ES-I3 (cell line): ENCODE data around the gene UPF2.

Experiments
- H3K36me3 ChIP-seq: 2 replicates; pipeline ENCODE4 v1.6.1; 2013; ENCODE audit warnings: mild to moderate bottlenecking, low read length, control low read depth, moderate library complexity; ENCODE audit not compliant: insufficient read depth
- H3K4me1 ChIP-seq: 2 replicates; pipeline ENCODE4 v1.6.1; 2013; ENCODE audit warnings: mild to moderate bottlenecking, control low read depth, low read length; ENCODE audit not compliant: insufficient read depth
- H3K9ac ChIP-seq: 2 replicates; pipeline ENCODE4 v1.6.1; 2013; ENCODE audit warnings: low read depth, mild to moderate bottlenecking, low read length, moderate library complexity
- H3K9me3 ChIP-seq: 2 replicates; pipeline ENCODE4 v1.6.1; 2013; ENCODE audit warnings: mild to moderate bottlenecking, low read length, moderate library complexity; ENCODE audit not compliant: control insufficient read depth, insufficient read depth

Gene UPF2

DNA sequence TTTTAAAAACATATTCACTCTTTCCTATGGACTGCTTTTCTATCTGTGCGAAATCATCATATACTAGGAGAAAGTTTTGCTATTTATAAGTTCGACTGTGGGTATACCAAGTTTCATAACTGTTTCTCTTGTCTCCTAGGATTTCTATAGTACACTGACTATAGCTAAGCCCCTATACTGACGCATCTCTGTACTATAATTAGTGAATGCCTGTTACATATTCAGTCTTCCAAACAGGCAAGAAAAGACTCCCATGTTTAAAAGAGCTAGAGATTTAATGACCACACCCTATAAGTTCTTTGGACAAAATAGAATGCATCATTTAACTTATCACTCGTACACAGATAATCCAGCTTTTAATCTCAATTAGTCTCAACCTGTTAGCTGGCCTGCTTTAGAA is 80.8 kb downstream of the UPF2 start:
- H3K9me3 ChIP-seq, result peaks cover 4% of the 10 kb centered on the region; the same call in 1 of the 2 replicates
- peaks cover 7% of the 10 kb centered on the region for H3K36me3 ChIP-seq
- no peaks in the 10 kb centered on the region for H3K4me1 ChIP-seq
- no peak overlapping the region for H3K9ac ChIP-seq

DNA sequence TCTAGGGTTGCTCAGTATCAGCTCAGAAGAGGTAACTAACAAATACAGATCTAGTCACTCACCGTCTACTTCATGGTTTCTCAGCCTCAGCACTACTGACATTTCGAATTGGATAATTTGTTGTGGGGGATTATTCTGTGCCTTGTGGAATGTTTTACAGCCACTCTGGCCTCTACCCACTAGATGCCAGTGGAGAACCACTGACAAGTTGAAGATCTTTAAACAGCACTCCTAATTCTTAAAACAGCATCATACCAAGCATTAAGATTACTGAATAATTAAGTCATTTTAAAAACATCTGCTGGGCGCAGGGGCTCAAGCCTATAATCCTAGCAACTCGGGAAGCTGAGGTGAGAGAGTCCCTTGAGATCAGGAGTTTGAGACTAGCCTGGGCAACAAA is 82.6 kb downstream of the UPF2 start:
- no peaks in the 10 kb centered on the region for H3K4me1 ChIP-seq
- H3K36me3 ChIP-seq, result peaks cover 7% of the 10 kb centered on the region
- H3K9me3 ChIP-seq, result no peaks in the 10 kb centered on the region
- no peak overlapping the region for H3K9ac ChIP-seq

DNA sequence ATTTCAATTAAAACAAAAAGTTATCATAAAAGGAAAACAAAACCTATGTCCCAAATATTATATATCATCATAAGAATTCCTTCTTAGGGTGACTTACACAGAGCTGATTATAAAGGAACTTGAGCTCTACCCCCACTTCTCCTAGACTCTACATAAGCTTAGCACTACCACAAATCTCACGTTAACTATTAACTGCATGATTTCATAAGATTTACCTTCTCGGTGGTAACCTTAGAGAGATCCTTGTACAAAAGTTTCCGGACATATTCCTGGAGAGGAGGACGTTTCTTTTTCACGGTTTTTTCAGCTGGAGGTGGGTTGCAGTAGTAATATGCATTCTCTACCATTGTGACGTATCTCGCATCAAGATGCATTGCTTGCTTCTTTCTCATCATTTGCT is 83.7 kb downstream of the UPF2 start:
- Histone ChIP-seq H3K4me1 (no peaks in the 10 kb centered on the region), H3K36me3 (peaks cover 7% of the 10 kb centered on the region), H3K9me3 (no peaks in the 10 kb centered on the region), H3K9ac (no peak overlapping the region)

DNA sequence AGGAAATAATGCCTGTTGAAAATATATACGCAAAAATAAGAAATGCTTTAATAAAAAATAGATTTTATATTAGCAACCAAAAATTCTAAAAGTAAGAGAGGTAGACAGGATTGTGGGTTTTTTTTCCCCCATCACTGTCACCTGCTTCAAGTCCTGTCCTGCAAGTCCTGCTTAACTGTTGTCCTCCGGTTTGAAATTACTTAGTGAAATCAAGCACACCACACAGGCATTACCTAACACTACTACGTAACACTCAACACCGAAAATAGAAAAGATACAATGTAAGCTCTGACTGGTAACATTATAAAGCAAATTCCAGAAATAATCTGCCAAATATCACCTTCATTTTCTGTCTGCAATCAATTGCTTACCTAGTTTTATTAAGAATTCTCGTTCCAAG is 90.9 kb downstream of the UPF2 start:
- no peaks in the 10 kb centered on the region for H3K9me3 ChIP-seq
- H3K36me3 ChIP-seq, result peaks cover 4% of the 10 kb centered on the region
- H3K9ac ChIP-seq, result no peak overlapping the region
- no peaks in the 10 kb centered on the region for H3K4me1 ChIP-seq

DNA sequence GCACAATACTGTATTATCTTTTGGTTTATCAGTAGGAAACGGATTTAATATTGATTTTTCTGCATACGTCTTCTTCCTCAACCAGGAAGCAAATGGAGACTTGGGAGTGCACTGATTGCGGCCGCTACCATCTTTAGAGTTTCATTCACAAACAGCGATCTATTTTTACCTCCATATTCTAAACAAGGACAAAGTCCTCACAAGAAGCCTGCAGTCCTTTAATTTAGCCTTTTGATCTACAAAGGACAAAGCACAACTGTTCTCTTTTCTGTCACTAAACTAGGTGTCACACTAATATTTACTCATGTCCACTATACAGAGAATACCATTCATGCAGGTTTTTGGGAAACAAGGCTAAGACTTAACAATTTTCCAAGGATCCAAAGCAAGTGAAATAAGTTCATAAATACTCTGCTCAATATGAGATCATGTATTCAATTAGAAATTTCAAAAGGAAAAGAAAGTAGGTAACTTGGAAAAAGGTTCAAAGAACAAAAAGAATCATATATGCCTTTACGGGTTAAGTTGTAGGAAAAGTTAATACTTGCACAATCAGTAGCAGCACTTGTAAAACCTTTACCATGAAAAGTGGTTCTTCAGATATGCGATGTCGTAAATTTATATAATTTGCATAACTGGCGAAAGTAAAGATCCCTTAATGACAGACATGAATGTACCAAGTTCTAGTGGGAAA is 92.1 kb downstream of the UPF2 start:
- no peaks in the 10 kb centered on the region for H3K4me1 ChIP-seq
- peaks cover 4% of the 10 kb centered on the region for H3K36me3 ChIP-seq
- H3K9me3 ChIP-seq, result no peaks in the 10 kb centered on the region
- no peak overlapping the region for H3K9ac ChIP-seq

DNA sequence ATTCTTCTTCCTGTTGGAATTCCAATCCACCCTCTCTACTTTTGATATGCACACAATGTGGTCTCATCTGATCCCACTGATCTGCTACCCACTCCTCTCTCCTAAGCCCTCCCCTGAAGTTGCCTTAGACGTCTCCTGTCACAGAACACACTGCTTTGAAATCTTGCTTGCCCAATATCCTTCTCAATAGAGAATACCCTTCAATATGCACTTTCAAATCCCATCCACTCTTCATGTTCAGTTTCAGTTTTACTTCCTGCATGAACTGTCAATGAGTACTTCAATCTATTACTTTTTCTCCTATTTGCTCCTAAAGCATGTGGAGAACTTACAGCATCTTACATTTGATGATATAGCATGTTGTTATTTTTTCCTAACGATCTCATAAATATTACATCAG is 93.5 kb downstream of the UPF2 start:
- Histone ChIP-seq H3K9me3 (no peaks in the 10 kb centered on the region), H3K4me1 (no peaks in the 10 kb centered on the region), H3K9ac (no peak overlapping the region), H3K36me3 (peaks cover 4% of the 10 kb centered on the region)

DNA sequence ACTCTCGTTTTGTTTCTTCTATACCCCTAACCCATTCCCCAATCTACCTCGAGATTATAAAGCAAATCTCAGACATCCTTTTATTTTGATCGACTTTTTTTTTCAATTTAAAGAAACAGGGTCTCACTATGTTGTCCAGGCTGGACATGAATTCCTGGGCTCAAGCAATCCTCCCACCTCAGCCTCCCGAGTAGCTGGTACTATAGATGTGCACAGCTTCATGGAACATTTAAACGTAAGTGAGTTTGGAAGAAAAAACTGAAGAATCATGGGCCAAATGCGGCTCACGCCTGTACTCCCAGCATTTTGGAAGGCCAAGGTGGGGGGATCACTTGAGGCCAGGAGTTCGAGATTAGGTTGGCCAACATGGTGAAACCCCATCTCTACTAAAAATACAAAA is 96.0 kb downstream of the UPF2 start:
- Histone ChIP-seq H3K9ac (no peak overlapping the region), H3K36me3 (peaks cover 4% of the 10 kb centered on the region), H3K4me1 (peaks cover 3% of the 10 kb centered on the region; the same call in 1 of the 2 replicates), H3K9me3 (no peaks in the 10 kb centered on the region)

DNA sequence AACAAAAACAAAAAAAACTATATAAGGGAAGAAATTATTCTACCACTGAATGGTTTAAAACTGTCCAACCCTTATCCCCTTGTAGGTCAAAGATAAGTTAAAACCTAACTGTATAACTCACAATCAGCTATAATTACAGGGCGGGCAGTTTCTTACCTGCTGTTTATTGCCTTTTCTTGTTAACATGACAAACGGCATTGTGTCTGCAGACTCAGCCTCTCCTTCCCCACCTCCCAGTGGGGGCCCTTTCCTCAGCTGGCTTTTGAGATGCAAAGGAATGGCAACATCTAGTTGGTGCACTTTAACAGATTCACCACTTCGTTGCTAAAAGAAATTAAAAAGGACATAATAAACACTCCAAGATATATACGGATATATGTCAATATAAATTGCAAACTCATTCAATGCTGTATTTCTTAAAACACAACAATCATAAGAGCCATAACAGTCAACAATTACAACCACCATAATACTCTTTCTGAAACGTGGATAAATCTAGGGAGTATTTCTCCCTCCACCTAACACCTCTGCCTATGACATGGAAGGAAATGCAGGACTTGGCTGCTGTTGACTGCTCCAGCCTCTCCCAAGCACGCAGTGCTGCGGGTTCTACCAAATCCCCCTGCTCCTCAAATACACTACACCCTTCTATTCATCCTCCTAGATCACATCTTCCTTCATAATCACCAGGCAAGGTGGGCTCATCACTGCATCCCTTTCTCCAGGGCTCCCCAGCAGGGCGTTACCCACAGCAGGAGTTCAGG is 106.0 kb downstream of the UPF2 start:
- Histone ChIP-seq H3K9me3 (no peaks in the 10 kb centered on the region), H3K36me3 (peaks cover 4% of the 10 kb centered on the region), H3K9ac (peak overlapping the region; percentile 20; the same call in 1 of the 2 replicates)

DNA sequence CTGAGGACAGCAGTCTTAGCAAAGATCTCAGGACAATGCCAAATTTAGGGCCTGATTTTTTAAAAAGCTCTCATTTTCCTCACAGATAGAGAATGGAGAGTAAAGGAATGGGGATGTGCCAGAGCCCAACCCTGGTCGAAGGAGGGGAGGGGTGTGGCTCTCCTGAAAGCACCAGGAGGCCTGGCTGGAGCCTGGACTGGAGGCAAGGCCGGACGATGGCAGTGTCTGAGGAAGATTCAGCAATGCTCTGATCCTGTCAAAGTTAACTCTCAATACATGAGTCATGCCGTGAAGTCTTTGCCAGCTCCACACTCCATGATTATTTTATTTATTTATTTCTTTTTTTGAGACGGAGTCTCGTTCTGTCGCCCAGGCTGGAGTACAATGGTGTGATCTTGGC is 108.3 kb downstream of the UPF2 start:
- Histone ChIP-seq H3K36me3 (peaks cover 5% of the 10 kb centered on the region), H3K4me1 (peaks cover 28% of the 10 kb centered on the region), H3K9me3 (no peaks in the 10 kb centered on the region), H3K9ac (no peak overlapping the region)

More for the DNA sequence above, 106.0 kb downstream of the UPF2 start:
- peaks cover 28% of the 10 kb centered on the region for H3K4me1 ChIP-seq

DNA sequence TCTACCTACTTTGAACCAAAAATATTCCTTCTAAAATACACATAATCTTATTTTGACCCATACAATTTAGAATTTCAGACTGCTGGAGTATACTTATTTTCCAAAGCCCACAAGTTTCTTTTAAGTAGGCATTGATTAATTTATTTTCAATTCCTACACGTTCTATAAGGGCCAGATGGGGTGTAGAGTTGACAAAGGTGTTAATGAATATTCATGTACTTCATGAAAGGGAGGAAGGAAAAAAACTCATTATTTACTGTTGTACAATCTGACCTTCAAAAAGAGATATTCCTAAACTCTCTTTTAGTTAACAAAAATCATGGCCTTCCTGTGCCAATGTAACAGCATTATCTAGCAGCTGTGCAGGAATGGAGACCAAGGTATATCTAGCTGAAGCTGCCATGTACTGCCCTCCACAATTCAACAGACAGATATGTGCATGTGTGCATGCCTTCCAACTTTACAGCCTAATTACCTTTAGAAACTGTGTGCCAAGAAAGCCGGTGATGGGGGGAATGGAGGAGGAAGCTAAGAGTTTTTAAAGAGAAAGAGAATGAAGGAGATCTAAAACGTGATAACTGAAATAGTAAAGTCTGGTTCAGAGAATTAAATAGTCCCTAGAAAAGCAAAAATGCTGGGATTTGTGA is 108.9 kb downstream of the UPF2 start:
- no peak overlapping the region for H3K9ac ChIP-seq
- H3K9me3 ChIP-seq, result no peaks in the 10 kb centered on the region
- peaks cover 28% of the 10 kb centered on the region for H3K4me1 ChIP-seq
- peaks cover 9% of the 10 kb centered on the region for H3K36me3 ChIP-seq

DNA sequence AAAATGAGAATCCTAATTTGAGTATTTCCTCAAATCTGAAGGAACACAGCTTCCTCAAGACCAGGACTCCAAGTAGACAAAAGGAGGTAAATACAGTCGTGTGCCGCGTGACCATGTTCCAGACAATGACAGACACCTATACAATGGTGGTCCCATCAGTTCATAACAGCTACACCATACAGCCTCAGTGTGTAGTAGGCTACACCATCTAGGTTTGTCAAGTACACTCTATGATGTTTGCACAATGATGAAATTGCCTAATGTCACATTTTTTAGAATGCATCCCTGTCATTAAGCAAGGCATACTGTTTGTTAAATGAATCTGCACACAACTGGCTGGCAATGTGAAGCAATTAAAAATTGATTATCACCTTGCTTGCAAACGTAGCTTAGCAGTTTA is 111.6 kb downstream of the UPF2 start:
- H3K36me3 ChIP-seq, result peaks cover 9% of the 10 kb centered on the region

DNA sequence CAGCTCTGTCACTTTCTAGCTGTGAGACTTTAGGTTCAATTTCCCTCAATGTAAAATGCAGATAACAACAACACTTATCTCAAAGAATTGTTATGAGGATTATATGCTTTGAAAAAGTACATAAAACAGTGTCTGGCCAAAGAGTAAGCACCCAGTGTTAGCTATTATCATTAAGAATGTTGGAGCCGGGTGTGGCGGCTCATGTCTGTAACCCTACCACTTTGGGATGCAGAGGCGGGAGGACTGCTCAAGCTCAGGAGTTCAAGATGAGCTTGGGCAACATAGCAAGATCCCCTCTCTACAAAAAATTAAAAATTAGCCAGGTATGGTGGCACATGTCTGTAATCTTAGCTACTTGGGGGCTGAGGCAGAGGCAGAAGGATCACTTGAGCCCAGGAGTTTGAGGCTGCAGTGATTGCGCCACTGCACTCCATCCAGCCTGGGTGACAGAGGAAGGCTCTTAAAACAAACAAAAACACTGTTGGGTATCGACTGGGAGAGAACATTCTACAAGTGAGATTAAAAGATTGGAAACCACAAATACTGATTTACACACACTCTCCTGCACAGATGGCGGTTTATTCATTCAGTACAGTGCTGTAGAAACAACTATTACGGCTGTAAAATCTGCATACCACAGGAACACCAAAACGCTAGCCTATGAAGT is 112.2 kb downstream of the UPF2 start:
- peaks cover 14% of the 10 kb centered on the region for H3K4me1 ChIP-seq
- H3K9me3 ChIP-seq, result no peaks in the 10 kb centered on the region
- H3K36me3 ChIP-seq, result peaks cover 9% of the 10 kb centered on the region
- no peak overlapping the region for H3K9ac ChIP-seq

More for the DNA sequence above, 111.6 kb downstream of the UPF2 start:
- H3K9me3 ChIP-seq, result no peaks in the 10 kb centered on the region
- H3K9ac ChIP-seq, result no peak overlapping the region
- H3K4me1 ChIP-seq, result peaks cover 20% of the 10 kb centered on the region

DNA sequence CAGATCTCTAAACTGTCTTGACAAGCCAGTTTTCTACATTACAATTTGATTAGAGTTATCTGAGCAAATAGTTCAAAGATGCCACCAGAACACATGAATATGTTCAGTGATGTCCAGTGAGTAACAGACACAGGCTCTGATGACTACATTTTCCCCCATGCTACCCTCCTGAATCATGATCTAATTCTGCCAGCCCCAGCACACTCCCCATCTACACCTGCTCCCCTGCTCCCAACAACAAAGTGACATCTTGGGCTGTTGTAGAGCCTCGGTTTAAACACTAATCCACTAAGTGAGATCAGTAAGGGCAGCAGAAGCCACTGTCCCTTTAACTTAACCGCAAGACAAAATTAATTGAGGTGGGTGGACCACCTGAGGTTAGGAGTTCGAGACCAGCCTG is 114.9 kb downstream of the UPF2 start:
- Histone ChIP-seq H3K4me1 (no peaks in the 10 kb centered on the region), H3K9ac (no peak overlapping the region), H3K9me3 (no peaks in the 10 kb centered on the region), H3K36me3 (peaks cover 5% of the 10 kb centered on the region)

DNA sequence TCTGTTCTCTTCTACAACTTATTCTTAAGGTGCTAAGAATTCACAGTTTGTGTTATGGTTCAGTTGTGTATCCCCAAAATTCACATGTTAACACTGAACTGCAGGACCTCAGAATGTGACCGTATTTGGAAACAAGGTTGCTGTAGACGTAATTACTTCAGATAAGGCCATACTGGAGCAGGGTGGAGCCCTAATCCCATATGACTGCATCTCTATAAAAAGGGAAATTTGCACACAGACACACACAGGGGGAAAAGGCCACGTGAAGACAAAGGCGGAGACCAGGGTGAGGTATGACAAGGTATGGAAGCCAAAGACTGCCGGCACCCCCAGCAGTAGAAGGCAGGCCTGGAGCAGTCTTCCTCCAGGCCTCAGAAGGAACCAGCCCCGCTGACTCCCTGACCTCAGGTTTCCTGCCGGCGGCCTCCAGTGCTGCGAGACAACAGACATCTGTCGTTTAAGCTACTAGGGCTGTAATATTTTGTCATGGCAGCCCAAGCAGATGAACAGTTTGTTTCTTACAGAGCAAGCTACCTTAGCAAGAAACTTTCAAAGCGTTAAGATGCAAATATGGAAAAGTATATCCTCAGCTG is 120.7 kb downstream of the UPF2 start:
- Histone ChIP-seq H3K36me3 (peaks cover 10% of the 10 kb centered on the region), H3K4me1 (no peaks in the 10 kb centered on the region), H3K9ac (no peak overlapping the region), H3K9me3 (no peaks in the 10 kb centered on the region)
